ENCODE results near the gene CEBPB. TPM values are rescaled to one million over a fixed set of nuclear protein-coding genes. Genes with fewer than 3 reads are reported as not detected.

CEBPB gene
- total RNA-seq, 1 donor from 2014 or later = 360 TPM

- Histone ChIP-seq H3K9me3 (no peaks in the 10 kb centered on the region), H3K4me3 (no peak overlapping the region), H3K27me3 (no peaks in the 10 kb centered on the region), H3K36me3 (no peaks in the 10 kb centered on the region), H3K27ac (no peak overlapping the region), H3K4me1 (no peaks in the 10 kb centered on the region)
- TF ChIP-seq, protein P1, sequence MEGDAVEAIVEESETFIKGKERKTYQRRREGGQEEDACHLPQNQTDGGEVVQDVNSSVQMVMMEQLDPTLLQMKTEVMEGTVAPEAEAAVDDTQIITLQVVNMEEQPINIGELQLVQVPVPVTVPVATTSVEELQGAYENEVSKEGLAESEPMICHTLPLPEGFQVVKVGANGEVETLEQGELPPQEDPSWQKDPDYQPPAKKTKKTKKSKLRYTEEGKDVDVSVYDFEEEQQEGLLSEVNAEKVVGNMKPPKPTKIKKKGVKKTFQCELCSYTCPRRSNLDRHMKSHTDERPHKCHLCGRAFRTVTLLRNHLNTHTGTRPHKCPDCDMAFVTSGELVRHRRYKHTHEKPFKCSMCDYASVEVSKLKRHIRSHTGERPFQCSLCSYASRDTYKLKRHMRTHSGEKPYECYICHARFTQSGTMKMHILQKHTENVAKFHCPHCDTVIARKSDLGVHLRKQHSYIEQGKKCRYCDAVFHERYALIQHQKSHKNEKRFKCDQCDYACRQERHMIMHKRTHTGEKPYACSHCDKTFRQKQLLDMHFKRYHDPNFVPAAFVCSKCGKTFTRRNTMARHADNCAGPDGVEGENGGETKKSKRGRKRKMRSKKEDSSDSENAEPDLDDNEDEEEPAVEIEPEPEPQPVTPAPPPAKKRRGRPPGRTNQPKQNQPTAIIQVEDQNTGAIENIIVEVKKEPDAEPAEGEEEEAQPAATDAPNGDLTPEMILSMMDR (IDR thresholded peaks at IDR 0.05) = no peak
- intact Hi-C loops (cut with DNase I) = no loop called here
- DNase-seq (ENCODE audit: low spot score in 2 of 2) = no peak
Observed at GRCh38 chr20:50215101-50215690, 24.6 kb downstream of the CEBPB start.

- H3K9me3 ChIP-seq = no peaks in the 10 kb centered on the region
- TF ChIP-seq, protein P1 (IDR thresholded peaks at IDR 0.05) = no peak
- H3K27me3 ChIP-seq = no peaks in the 10 kb centered on the region
- H3K4me1 ChIP-seq = no peaks in the 10 kb centered on the region
- intact Hi-C loops (cut with DNase I) = no loop called here
- DNase-seq (ENCODE audit: low spot score in 2 of 2) = no peak
- no peak overlapping the region for H3K4me3 ChIP-seq
- no peaks in the 10 kb centered on the region for H3K36me3 ChIP-seq
- no peak overlapping the region for H3K27ac ChIP-seq
Observed at GRCh38 chr20:50215926-50216325, 25.3 kb downstream of the CEBPB start.

- DNase-seq (ENCODE audit: low spot score in 2 of 2) = no peak
- no peaks in the 10 kb centered on the region for H3K9me3 ChIP-seq
- TF ChIP-seq, protein P1 (IDR thresholded peaks at IDR 0.05) = no peak
- intact Hi-C loops (cut with DNase I) = no loop called here
- H3K4me1 ChIP-seq = no peaks in the 10 kb centered on the region
- no peaks in the 10 kb centered on the region for H3K36me3 ChIP-seq
- no peak overlapping the region for H3K4me3 ChIP-seq
- no peaks in the 10 kb centered on the region for H3K27me3 ChIP-seq
- no peak overlapping the region for H3K27ac ChIP-seq
Observed at GRCh38 chr20:50216543-50217206, 26.0 kb downstream of the CEBPB start.

DNA sequence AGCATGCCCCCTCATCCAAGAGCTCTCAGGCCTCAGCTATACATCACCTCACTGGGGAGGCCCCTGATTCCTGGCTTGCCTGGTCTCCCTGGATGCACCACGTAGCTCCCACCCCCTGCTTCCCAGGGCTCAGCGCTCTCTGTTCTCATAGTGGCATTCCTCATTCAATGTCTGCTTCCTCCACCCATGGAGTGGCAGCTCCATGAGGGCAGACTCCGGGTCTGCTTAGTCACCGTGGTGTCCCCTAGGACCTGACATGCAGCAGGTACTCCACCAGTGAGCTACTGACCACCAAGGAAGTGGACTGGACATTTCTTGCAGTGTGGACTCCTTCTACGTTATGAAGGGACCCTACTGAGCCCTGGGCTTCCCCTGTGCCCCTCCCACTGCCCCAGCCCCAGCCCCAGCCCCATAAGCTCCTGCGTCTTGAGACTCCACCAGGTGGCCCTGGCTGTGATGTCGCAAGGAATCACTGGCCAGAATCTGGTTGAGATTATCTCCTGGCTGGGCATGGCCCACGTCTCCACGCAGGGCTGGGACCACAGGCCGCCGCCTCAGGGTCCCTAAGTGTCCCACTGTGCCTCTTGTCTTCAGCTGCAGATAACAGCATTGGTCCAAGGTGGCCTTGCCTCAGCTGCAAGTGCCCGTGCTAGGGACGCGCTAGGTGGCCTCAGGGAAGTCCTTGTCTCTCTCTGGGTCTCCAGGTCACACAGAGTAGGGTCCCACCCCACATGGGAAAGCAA, 26.7 kb downstream of the CEBPB start:
- Histone ChIP-seq H3K36me3 (no peaks in the 10 kb centered on the region), H3K27ac (no peak overlapping the region), H3K4me1 (no peaks in the 10 kb centered on the region), H3K9me3 (no peaks in the 10 kb centered on the region), H3K27me3 (no peaks in the 10 kb centered on the region), H3K4me3 (no peak overlapping the region)
- TF ChIP-seq, protein P1 (IDR thresholded peaks at IDR 0.05) = no peak
- intact Hi-C loops (cut with DNase I) = no loop called here
- no peak for DNase-seq (ENCODE audit: low spot score in 2 of 2)

DNA sequence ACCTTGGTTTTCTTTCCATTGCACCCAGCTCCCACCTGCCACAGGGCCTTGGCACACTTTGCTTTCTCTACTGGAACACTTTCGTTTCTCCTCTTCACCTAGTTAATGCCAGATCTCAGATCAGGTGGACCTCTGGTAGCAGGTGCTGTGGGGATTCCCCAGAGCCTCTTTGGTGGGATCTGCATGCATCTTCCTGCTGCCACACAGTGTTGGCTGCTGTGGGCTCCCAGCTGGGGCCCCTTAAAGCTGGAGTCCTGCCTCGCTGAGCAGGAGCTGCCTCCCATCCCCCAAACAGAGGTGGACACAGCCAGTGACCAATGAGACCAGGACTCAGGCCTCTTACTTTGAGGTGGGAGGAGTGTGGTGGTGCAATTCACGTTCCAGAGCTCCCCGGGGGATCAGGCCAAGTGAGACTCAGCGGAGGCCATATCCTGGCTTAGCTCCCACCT, 28.4 kb downstream of the CEBPB start:
- Histone ChIP-seq H3K27ac (no peak overlapping the region), H3K27me3 (no peaks in the 10 kb centered on the region), H3K36me3 (no peaks in the 10 kb centered on the region), H3K9me3 (no peaks in the 10 kb centered on the region), H3K4me3 (no peak overlapping the region), H3K4me1 (peaks cover 0 to under 1% of the 10 kb centered on the region in 2 donors)
- intact Hi-C loops (cut with DNase I) = no loop called here
- TF ChIP-seq, protein P1 (IDR thresholded peaks at IDR 0.05) = no peak
- DNase-seq (ENCODE audit: low spot score in 2 of 2) = no peak
